ENCODE data around the gene CYB561D2. TPM values are rescaled to one million over a fixed set of nuclear protein-coding genes. Genes with fewer than 3 reads are reported as not detected.

The CYB561D2 gene
- total and polyA plus RNA-seq, 9 of the 15 experiments (the other 6 are each of a cell fraction or from before 2014, with no cell fraction given), result 4.2 to 16.6 (median 9.4) TPM

- FAIRE-seq (no peak), DNase-seq (ENCODE audit: extremely low read depth in 1 of 4, low spot score in 3 of 4) (no peak), ATAC-seq (no peak)
- TF ChIP-seq HMG20A (CRISPR knock-in tag; conservative IDR thresholded peaks at IDR 0.05) (no peak), POLR3G (IDR thresholded peaks at IDR 0.05; ENCODE audit: extremely low read depth, insufficient read length, insufficient replicate concordance) (no peak), ZNF780A (CRISPR knock-in tag; IDR thresholded peaks at IDR 0.05) (no peak), KLF6 (CRISPR knock-in tag; IDR thresholded peaks at IDR 0.05; ENCODE audit: borderline replicate concordance) (no peak), XRCC5 (IDR thresholded peaks at IDR 0.05; ENCODE audit: low read depth, low read length) (no peak), RFX7 (CRISPR knock-in tag; IDR thresholded peaks at IDR 0.05) (no peak), CEBPB (tag; IDR thresholded peaks at IDR 0.05) (no peak)
- H3K36me3 ChIP-seq (ENCODE audit: control insufficient read depth, insufficient read depth, low read length), result no peaks in the 10 kb centered on the region
- peaks cover 0 to 34% of the 10 kb centered on the region in 2 experiments; a peak in 3 of 5 replicates for H3K4me1 ChIP-seq (replicated peaks in 1 of 2; ENCODE audit: control insufficient read depth in 2 of 2, insufficient read depth in 2 of 2, low read length in 2 of 2)
- intact Hi-C loops (cut with micrococcal nuclease) (no loop called here), in situ Hi-C loops (cut with MboI) (no loop called here)
- no peak overlapping the region for H3K4me2 ChIP-seq (ENCODE audit: insufficient read depth, low read length)
- WGBS (ENCODE audit: insufficient coverage, low coverage, missing lambda C conversion rate), result 6% methylated on average over 6 of the region's 6 CpGs
- POLR2A ChIA-PET, result interaction anchor here (1.2 kb wide), 1 partner anchor 9 kb away, joined by 3 read pairs; no protein-coding TSS in a partner anchor
- no peak overlapping the region for H3K4me3 ChIP-seq
- H3K9me3 ChIP-seq (replicated peaks; ENCODE audit: control insufficient read depth, insufficient read depth, low read depth, low read length), result no peaks in the 10 kb centered on the region
- no TSS peak for BruUV-seq (replicated peaks)
- H3K27ac ChIP-seq (ENCODE audit: extremely low read depth, low read depth, low read length), result no peak overlapping the region
- H3K9ac ChIP-seq (ENCODE audit: insufficient read depth in 1 of 2, low read depth in 2 of 2, low read length in 2 of 2), result no peak overlapping the region
- H2AFZ ChIP-seq (ENCODE audit: low read depth, low read length), result no peak overlapping the region
- no peaks in the 10 kb centered on the region for H4K20me1 ChIP-seq (replicated peaks; ENCODE audit: control insufficient read depth, insufficient read depth, low read length)
- H3K27me3 ChIP-seq (ENCODE audit: control insufficient read depth in 2 of 2, insufficient read depth in 2 of 2, low read length in 2 of 2), result peaks cover 0 to 52% of the 10 kb centered on the region in 2 experiments; a peak in 4 of 5 replicates
- CTCF ChIA-PET (ENCODE audit: low intra/inter-chr PET ratio), result no interaction called here
- H3K79me2 ChIP-seq (ENCODE audit: control insufficient read depth, insufficient read depth, low read length), result no peaks in the 10 kb centered on the region
- H3K9me1 ChIP-seq (ENCODE audit: control insufficient read depth, insufficient read depth, low read length), result no peaks in the 10 kb centered on the region
These were observed 33.1 kb downstream of the CYB561D2 start for GRCh38 chr3:50383750-50384149.

- no TSS peak for BruUV-seq (replicated peaks)
- no peaks in the 10 kb centered on the region for H4K20me1 ChIP-seq (replicated peaks; ENCODE audit: control insufficient read depth, insufficient read depth, low read length)
- H3K79me2 ChIP-seq (ENCODE audit: control insufficient read depth, insufficient read depth, low read length), result no peaks in the 10 kb centered on the region
- H3K27me3 ChIP-seq (ENCODE audit: control insufficient read depth in 2 of 2, insufficient read depth in 2 of 2, low read length in 2 of 2), result peaks cover 0 to 43% of the 10 kb centered on the region in 2 experiments; a peak in 4 of 5 replicates
- peak; percentile 11; the same call in 1 of the 2 replicates for TF ChIP-seq CBFA2T3 (IDR thresholded peaks at IDR 0.05)
- no peak for TF ChIP-seq CGGBP1 (CRISPR knock-in tag; IDR thresholded peaks at IDR 0.05)
- H3K9ac ChIP-seq (ENCODE audit: insufficient read depth in 1 of 2, low read depth in 2 of 2, low read length in 2 of 2), result peak overlapping the region in 1 of 2 experiments; percentile 76; a peak in 2 of 4 replicates
- in situ Hi-C loops (cut with MboI) (no loop called here), intact Hi-C loops (cut with micrococcal nuclease) (no loop called here)
- DNase-seq (ENCODE audit: extremely low read depth in 1 of 4, low spot score in 3 of 4) (no peak), ATAC-seq (no peak), FAIRE-seq (no peak)
- WGBS (ENCODE audit: insufficient coverage, low coverage, missing lambda C conversion rate), result 5% methylated on average over 12 of the region's 13 CpGs
- H3K9me1 ChIP-seq (ENCODE audit: control insufficient read depth, insufficient read depth, low read length), result no peaks in the 10 kb centered on the region
- H3K36me3 ChIP-seq (ENCODE audit: control insufficient read depth, insufficient read depth, low read length), result no peaks in the 10 kb centered on the region
- H2AFZ ChIP-seq (ENCODE audit: low read depth, low read length), result no peak overlapping the region
- no peaks in the 10 kb centered on the region for H3K9me3 ChIP-seq (replicated peaks; ENCODE audit: control insufficient read depth, insufficient read depth, low read depth, low read length)
- ChIA-PET CTCF (ENCODE audit: low intra/inter-chr PET ratio) (no interaction called here), POLR2A (no interaction called here)
- H3K4me3 ChIP-seq, result no peak overlapping the region
- H3K4me2 ChIP-seq (ENCODE audit: insufficient read depth, low read length), result no peak overlapping the region
- H3K27ac ChIP-seq (ENCODE audit: extremely low read depth, low read depth, low read length), result no peak overlapping the region
- H3K4me1 ChIP-seq (replicated peaks in 1 of 2; ENCODE audit: control insufficient read depth in 2 of 2, insufficient read depth in 2 of 2, low read length in 2 of 2), result peaks cover 4 to 33% of the 10 kb centered on the region in 2 experiments; a peak in 2 of 5 replicates
These were observed 35.1 kb downstream of the CYB561D2 start for GRCh38 chr3:50385754-50386153.
